Dermis blood vessel endothelial cell (primary cell): ENCODE measurements around the gene SKAP2. TPM values are rescaled to one million over a fixed set of nuclear protein-coding genes. Genes with fewer than 3 reads are reported as not detected.

Source experiments
- DNase-seq: peaks from one replicate; pipeline ENCODE4 v3.0.0; 2010
- total RNA-seq: library from RNA; depleted of rRNA; stranded (reverse); fragments of >200 nt; gene quantifications from 2 replicates; pipeline ENCODE4 v1.2.3, GENCODE V29; 2014

The SKAP2 gene
- total RNA-seq, 1 donor from 2014 or later = 16.0 TPM

- no peak for DNase-seq
Observed at GRCh38 chr7:26694141-26694540, 170.2 kb downstream of the SKAP2 start.

DNA sequence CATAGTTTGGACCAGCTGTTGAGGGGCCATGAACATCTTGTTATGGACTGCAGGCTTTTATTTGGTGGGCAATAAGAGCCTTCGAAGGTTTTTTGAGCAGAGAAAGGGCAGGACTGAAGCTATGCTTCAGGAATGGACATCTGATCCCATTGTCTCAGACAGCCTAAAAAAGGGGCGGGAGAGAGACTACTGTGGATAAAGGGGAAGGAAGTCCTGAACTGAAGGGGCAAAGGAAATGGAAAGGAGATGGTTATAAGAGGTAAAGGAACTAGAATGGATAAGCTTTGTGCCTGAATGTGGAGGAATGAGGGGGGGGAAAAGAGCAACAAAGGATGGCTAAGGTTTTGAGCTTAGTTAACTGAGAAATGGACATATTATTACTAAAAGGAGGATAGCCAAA, 172.5 kb downstream of the SKAP2 start:
- DNase-seq = no peak

- DNase-seq = no peak
Observed at GRCh38 chr7:26691406-26691805, 173.0 kb downstream of the SKAP2 start.

- no peak for DNase-seq
Observed at GRCh38 chr7:26690135-26690805, 174.1 kb downstream of the SKAP2 start.

GRCh38 chr7:26688936-26689506, 175.4 kb downstream of the SKAP2 start:
- DNase-seq = peak; percentile 81

DNA sequence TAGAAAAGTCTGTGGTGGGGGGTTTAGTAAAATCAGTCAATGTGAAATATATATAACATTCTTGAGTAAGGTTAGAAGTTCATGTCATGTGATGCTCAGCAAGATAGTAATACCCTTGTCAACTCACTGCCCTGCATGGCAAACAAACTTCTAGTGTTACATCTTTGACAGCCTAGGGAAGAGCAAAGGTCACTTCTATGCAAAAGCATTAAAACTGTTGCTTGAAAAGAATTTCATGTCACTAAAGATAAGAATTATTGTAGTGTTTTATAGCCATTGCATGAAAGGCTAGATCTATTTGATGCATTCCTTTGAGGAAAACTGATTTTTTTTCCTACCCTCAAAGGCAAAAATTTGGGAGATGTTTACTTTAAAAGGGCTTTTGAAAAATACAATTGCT, 176.0 kb downstream of the SKAP2 start:
- DNase-seq = no peak

GRCh38 chr7:26687032-26687431, 177.4 kb downstream of the SKAP2 start:
- no peak for DNase-seq

- peak; percentile 76 for DNase-seq
Observed at GRCh38 chr7:26686448-26686981, 177.9 kb downstream of the SKAP2 start.

- peak; percentile 64 for DNase-seq
Observed at GRCh38 chr7:26685606-26686005, 178.8 kb downstream of the SKAP2 start.

GRCh38 chr7:26684447-26684846, 179.9 kb downstream of the SKAP2 start:
- no peak for DNase-seq

GRCh38 chr7:26683277-26683676, 181.1 kb downstream of the SKAP2 start:
- DNase-seq = no peak

GRCh38 chr7:26681819-26682418, 182.5 kb downstream of the SKAP2 start:
- peak; percentile 64 for DNase-seq

GRCh38 chr7:26680587-26680986, 183.8 kb downstream of the SKAP2 start:
- no peak for DNase-seq

DNA sequence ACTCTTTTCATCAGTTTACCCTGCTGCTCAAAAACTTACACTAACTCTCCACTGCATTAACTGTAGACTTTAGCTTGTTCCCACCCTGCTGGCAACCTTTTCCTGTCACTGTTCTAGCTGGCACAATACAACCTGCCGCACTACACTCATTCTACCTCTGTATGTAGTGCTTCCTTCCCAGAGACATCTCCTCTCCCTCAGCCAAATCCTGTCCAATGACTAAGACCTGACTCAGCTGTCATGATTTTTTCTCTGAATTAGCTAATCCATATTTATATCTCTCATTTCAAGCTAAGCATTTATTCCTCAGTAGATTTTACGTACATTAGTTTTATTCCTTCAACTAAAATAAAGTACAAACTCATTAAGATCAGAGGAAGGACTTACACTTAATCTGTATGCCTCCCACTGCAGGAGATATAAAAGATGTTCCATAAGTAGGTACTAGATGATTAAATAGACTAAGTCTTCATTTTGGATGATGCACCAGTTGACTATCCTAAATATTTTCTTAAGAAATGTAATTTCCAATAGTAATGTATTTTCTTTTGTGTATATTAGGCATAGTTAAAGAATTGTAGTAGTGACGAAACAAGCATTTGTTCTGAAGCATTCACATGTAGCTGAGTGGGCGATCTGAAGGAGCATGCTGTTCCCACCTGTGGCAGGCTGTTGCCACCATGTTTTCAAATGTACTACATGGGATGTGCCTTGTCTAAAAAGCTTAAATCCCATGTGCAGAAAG, 189.1 kb downstream of the SKAP2 start:
- peak; percentile 63 for DNase-seq

GRCh38 chr7:26673858-26674257, 190.5 kb downstream of the SKAP2 start:
- DNase-seq = no peak

DNA sequence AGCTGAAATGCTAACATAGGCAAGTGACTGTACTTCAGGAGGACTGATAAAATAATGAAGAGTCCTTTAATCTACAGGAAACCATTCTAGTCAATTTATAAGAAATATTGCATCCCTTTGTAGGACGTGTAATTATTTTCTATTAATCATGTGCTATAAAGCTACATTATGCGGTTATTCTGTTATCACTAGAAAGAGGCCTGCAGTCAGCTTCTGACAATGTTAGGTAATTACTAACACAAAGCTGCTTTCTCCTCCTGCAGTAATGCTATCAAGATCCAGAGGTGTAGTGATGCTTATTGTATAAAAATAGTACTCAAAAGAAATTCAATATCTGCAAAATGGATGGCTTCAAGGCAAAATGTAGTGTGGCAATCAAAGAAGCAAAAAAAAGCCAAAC, 191.1 kb downstream of the SKAP2 start:
- DNase-seq = no peak

- DNase-seq = no peak
Observed at GRCh38 chr7:26670841-26671240, 193.5 kb downstream of the SKAP2 start.

DNA sequence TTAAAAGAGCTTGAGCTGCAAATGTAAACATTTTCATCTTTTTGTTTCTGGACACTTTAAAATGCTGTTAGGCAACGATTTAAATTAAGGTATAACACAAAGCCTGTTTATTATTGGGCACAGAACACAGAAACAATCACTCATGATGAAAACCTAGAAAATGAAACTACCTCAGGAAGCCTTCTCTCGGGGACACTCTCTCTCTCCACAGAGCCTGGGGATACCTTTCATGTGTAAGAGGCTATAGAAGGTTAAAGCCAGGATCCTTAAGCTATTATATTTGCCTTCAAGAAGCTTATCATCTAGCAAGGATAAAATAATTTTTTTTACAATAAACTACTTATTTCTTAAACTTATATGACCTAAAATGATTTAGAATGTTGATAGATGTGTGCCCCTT, 194.1 kb downstream of the SKAP2 start:
- no peak for DNase-seq

DNA sequence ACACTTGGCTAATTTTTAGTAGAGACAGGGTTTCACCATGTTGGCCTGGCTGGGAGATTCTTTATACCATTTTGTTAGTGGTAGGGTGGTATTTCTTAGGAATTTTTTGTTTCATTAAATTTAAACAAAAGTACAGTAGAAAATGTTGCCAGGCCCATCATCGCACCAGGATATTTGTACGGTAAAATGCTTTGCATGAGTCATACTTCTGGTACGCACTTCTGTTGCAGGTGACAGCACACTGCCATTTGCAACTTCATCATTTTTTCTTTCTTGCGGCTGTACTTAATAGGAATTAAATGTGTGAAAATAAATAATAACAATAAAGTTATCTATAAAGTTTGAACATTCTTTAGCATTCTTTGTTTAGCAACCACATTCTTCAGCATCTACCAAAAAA, 195.6 kb downstream of the SKAP2 start:
- DNase-seq = no peak

GRCh38 chr7:26667514-26668133, 196.8 kb downstream of the SKAP2 start:
- DNase-seq = peak; percentile 98

- DNase-seq = peak; percentile 75
Observed at GRCh38 chr7:26664735-26665416, 199.5 kb downstream of the SKAP2 start.

DNA sequence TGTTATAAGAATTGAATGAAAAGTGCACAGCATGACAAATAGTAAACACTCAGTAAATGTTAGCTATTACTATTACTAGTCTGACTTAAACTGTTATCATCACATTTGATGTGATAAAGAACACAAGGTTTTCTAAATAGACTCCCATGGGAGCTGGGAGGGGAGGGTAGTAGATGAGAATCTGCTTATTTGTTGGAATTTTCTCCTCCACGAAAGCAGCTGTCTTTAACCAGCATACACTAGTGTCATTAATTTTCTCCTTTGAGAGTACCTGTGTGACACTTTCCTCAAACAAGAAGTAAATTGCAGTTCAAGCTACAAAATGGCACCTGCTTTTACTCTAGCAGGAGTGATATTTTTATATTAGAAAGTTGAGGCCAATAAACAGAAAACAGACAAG, 200.1 kb downstream of the SKAP2 start:
- DNase-seq = no peak
